ENCODE measurements around the gene RTP5. TPM values are rescaled to one million over a fixed set of nuclear protein-coding genes. Genes with fewer than 3 reads are reported as not detected.
A peak's percentile ranks its signal among the peaks of the same experiment; 100 is the strongest.

Gene RTP5
- total RNA-seq, 8 experiments from 2014 or later, result 0.07 to 1.5 (median 0.42) TPM

GRCh38 chr2:241884951-241885290 lies 15.4 kb downstream of the RTP5 start:
- Histone ChIP-seq H3K27ac (peak overlapping the region; percentile 50 to 61), H3K4me1 (replicated peaks in 1 of 2) (peaks cover 39% of the 10 kb centered on the region in 2 donors), H3K4me3 (no peak overlapping the region)
- WGBS, 10 experiments, result 89 to 100% (median 96%) methylated on average over 1 to 3 of the region's 8 CpGs; no CpG with 5 or more reads in 4 of the 10 experiments
- ATAC-seq (replicated peaks in 6 of 8), result no peak
- in situ Hi-C loops (cut with MboI; ENCODE audit: low pct_unique_long_range_greater_than_20kb in 2 of 9, low sequenced_read_pairs in 9 of 9, unreplicated experiment in 9 of 9), result no loop called here

- in situ Hi-C loops (cut with MboI; ENCODE audit: low pct_unique_long_range_greater_than_20kb in 2 of 9, low sequenced_read_pairs in 9 of 9, unreplicated experiment in 9 of 9), result no loop called here
- no peak overlapping the region for H3K4me3 ChIP-seq
- WGBS, 10 experiments, result 43 to 100% (median 65%) methylated on average over 1 to 4 of the region's 16 CpGs; no CpG with 5 or more reads in 5 of the 10 experiments
- peaks cover 39% of the 10 kb centered on the region in 2 donors for H3K4me1 ChIP-seq (replicated peaks in 1 of 2)
- peak in 5 of 8 experiments; percentile 6 to 27 (median 20) for ATAC-seq (replicated peaks in 6 of 8)
- H3K27ac ChIP-seq, result peak overlapping the region; percentile 50 to 61
Observed at GRCh38 chr2:241885291-241885945, 15.9 kb downstream of the RTP5 start.

- Histone ChIP-seq H3K4me3 (no peak overlapping the region), H3K27ac (peak overlapping the region; percentile 50 to 61), H3K4me1 (replicated peaks in 1 of 2) (peaks cover 34% of the 10 kb centered on the region in 2 donors)
- WGBS, 10 experiments, result 35 to 80% (median 40%) methylated on average over 1 to 9 of the region's 15 CpGs; no CpG with 5 or more reads in 5 of the 10 experiments
- in situ Hi-C loops (cut with MboI; ENCODE audit: low pct_unique_long_range_greater_than_20kb in 2 of 9, low sequenced_read_pairs in 9 of 9, unreplicated experiment in 9 of 9), result no loop called here
- ATAC-seq (replicated peaks in 6 of 8), result no peak
Observed at GRCh38 chr2:241885946-241886643, 16.6 kb downstream of the RTP5 start.

- in situ Hi-C loops (cut with MboI; ENCODE audit: low pct_unique_long_range_greater_than_20kb in 2 of 9, low sequenced_read_pairs in 9 of 9, unreplicated experiment in 9 of 9), result no loop called here
- 80 to 100% (median 93%) methylated on average over 1 to 7 of the region's 19 CpGs; no CpG with 5 or more reads in 4 of the 10 experiments for WGBS, 10 experiments
- peaks cover 35 to 36% of the 10 kb centered on the region in 2 donors for H3K4me1 ChIP-seq (replicated peaks in 1 of 2)
- ATAC-seq (replicated peaks in 6 of 8), result no peak
- H3K27ac ChIP-seq, result no peak overlapping the region
- no peak overlapping the region for H3K4me3 ChIP-seq
Observed at GRCh38 chr2:241886840-241887447, 17.4 kb downstream of the RTP5 start.

GRCh38 chr2:241887806-241888522 lies 18.4 kb downstream of the RTP5 start:
- WGBS, 10 experiments, result 86 to 95% methylated on average over 4 to 11 of the region's 24 CpGs; no CpG with 5 or more reads in 8 of the 10 experiments
- no peak overlapping the region for H3K4me3 ChIP-seq
- H3K27ac ChIP-seq, result no peak overlapping the region
- H3K4me1 ChIP-seq (replicated peaks in 1 of 2), result peaks cover 35 to 38% of the 10 kb centered on the region in 2 donors
- ATAC-seq (replicated peaks in 6 of 8), result no peak
- in situ Hi-C loops (cut with MboI; ENCODE audit: low pct_unique_long_range_greater_than_20kb in 2 of 9, low sequenced_read_pairs in 9 of 9, unreplicated experiment in 9 of 9), result no loop called here

- no peak for ATAC-seq (replicated peaks in 6 of 8)
- WGBS, 10 experiments, result 100% methylated on average over 1 of the region's 6 CpGs; no CpG with 5 or more reads in 9 of the 10 experiments
- in situ Hi-C loops (cut with MboI; ENCODE audit: low pct_unique_long_range_greater_than_20kb in 2 of 9, low sequenced_read_pairs in 9 of 9, unreplicated experiment in 9 of 9), result no loop called here
- no peak overlapping the region for H3K4me3 ChIP-seq
- H3K4me1 ChIP-seq (replicated peaks in 1 of 2), result peaks cover 31 to 35% of the 10 kb centered on the region in 2 donors
- no peak overlapping the region for H3K27ac ChIP-seq
Observed at GRCh38 chr2:241888641-241889040, 19.1 kb downstream of the RTP5 start.

- 75 to 100% (median 88%) methylated on average over 1 to 9 of the region's 29 CpGs; no CpG with 5 or more reads in 4 of the 10 experiments for WGBS, 10 experiments
- H3K4me1 ChIP-seq (replicated peaks in 1 of 2), result peaks cover 24 to 28% of the 10 kb centered on the region in 2 donors
- in situ Hi-C loops (cut with MboI; ENCODE audit: low pct_unique_long_range_greater_than_20kb in 2 of 9, low sequenced_read_pairs in 9 of 9, unreplicated experiment in 9 of 9), result no loop called here
- H3K4me3 ChIP-seq, result no peak overlapping the region
- no peak for ATAC-seq (replicated peaks in 6 of 8)
- H3K27ac ChIP-seq, result no peak overlapping the region
Observed at GRCh38 chr2:241890524-241891235, 21.2 kb downstream of the RTP5 start.

- H3K27ac ChIP-seq, result peak overlapping the region in 1 of 2 donors; percentile 49
- peaks cover 16 to 20% of the 10 kb centered on the region in 2 donors for H3K4me1 ChIP-seq (replicated peaks in 1 of 2)
- no peak for ATAC-seq (replicated peaks in 6 of 8)
- no peak overlapping the region for H3K4me3 ChIP-seq
- WGBS, 10 experiments, result 17 to 95% (median 84%) methylated on average over 1 to 17 of the region's 27 CpGs; no CpG with 5 or more reads in 2 of the 10 experiments
- in situ Hi-C loops (cut with MboI; ENCODE audit: low pct_unique_long_range_greater_than_20kb in 2 of 9, low sequenced_read_pairs in 9 of 9, unreplicated experiment in 9 of 9), result no loop called here
Observed at GRCh38 chr2:241891315-241891987, 21.9 kb downstream of the RTP5 start.

GRCh38 chr2:241891988-241892298 lies 22.4 kb downstream of the RTP5 start:
- Histone ChIP-seq H3K4me3 (no peak overlapping the region), H3K4me1 (replicated peaks in 1 of 2) (peaks cover 14 to 15% of the 10 kb centered on the region in 2 donors), H3K27ac (peak overlapping the region; percentile 42 to 49)
- no peak for ATAC-seq (replicated peaks in 6 of 8)
- in situ Hi-C loops (cut with MboI; ENCODE audit: low pct_unique_long_range_greater_than_20kb in 2 of 9, low sequenced_read_pairs in 9 of 9, unreplicated experiment in 9 of 9), result no loop called here
- 33 to 100% (median 76%) methylated on average over 1 to 3 of the region's 3 CpGs; no CpG with 5 or more reads in 4 of the 10 experiments for WGBS, 10 experiments

GRCh38 chr2:241892299-241893137 lies 23.0 kb downstream of the RTP5 start:
- Histone ChIP-seq H3K27ac (peak overlapping the region; percentile 42 to 49), H3K4me3 (no peak overlapping the region), H3K4me1 (replicated peaks in 1 of 2) (peaks cover 14 to 15% of the 10 kb centered on the region in 2 donors)
- in situ Hi-C loops (cut with MboI; ENCODE audit: low pct_unique_long_range_greater_than_20kb in 2 of 9, low sequenced_read_pairs in 9 of 9, unreplicated experiment in 9 of 9), result no loop called here
- WGBS, 10 experiments, result 29 to 100% (median 76%) methylated on average over 1 to 8 of the region's 22 CpGs; no CpG with 5 or more reads in 3 of the 10 experiments
- peak; percentile 38 to 79 (median 65) for ATAC-seq (replicated peaks in 6 of 8)

GRCh38 chr2:241893265-241893664 lies 23.7 kb downstream of the RTP5 start:
- ATAC-seq (replicated peaks in 6 of 8), result no peak
- peaks cover 14 to 15% of the 10 kb centered on the region in 2 donors for H3K4me1 ChIP-seq (replicated peaks in 1 of 2)
- WGBS, 10 experiments, result 40 to 97% (median 72%) methylated on average over 1 to 10 of the region's 16 CpGs; no CpG with 5 or more reads in 3 of the 10 experiments
- H3K4me3 ChIP-seq, result no peak overlapping the region
- peak overlapping the region in 1 of 2 donors; percentile 49 for H3K27ac ChIP-seq
- in situ Hi-C loops (cut with MboI; ENCODE audit: low pct_unique_long_range_greater_than_20kb in 2 of 9, low sequenced_read_pairs in 9 of 9, unreplicated experiment in 9 of 9), result no loop called here

All from motor neuron (in vitro differentiated cells).